Osteoblast (primary cell): Measurements from ENCODE around the gene RIPPLY3. TPM values are rescaled to one million over a fixed set of nuclear protein-coding genes. Genes with fewer than 3 reads are reported as not detected.

ENCODE experiments used
- DNase-seq: peaks from one replicate; pipeline ENCODE4 v3.0.0; 2011; ENCODE audit warnings: low spot score, mixed read lengths; ENCODE audit not compliant: insufficient read length; ENCODE audit errors: missing footprints
- H2AFZ ChIP-seq: 2 replicates; pipeline ENCODE4 v1.6.0; 2011; ENCODE audit warnings: mild to moderate bottlenecking, low read length
- H3K27ac ChIP-seq: 2 replicates; pipeline ENCODE4 v1.5.1; 2011; ENCODE audit warnings: mild to moderate bottlenecking, low read depth, low read length, moderate library complexity
- H3K27me3 ChIP-seq: 2 replicates; pipeline ENCODE4 v1.6.0; 2012; ENCODE audit warnings: mild to moderate bottlenecking, control low read depth, inconsistent platforms, low read length, moderate library complexity; ENCODE audit not compliant: insufficient read depth
- H3K36me3 ChIP-seq: 2 replicates; pipeline ENCODE4 v1.5.1; 2011; ENCODE audit warnings: mild to moderate bottlenecking, low read length, control low read depth, moderate library complexity; ENCODE audit not compliant: insufficient read depth
- H3K4me1 ChIP-seq: 2 replicates; pipeline ENCODE4 v1.5.1; 2011; ENCODE audit warnings: mild to moderate bottlenecking, low read length, control low read depth, moderate library complexity; ENCODE audit not compliant: insufficient read depth
- H3K4me2 ChIP-seq: 2 replicates; pipeline ENCODE4 v1.6.0; 2011; ENCODE audit warnings: mild to moderate bottlenecking, low read length; ENCODE audit not compliant: insufficient read depth
- H3K4me3 ChIP-seq: fragments of 200-600 bp; sonication (generic); 3 replicates; pipeline ENCODE4 v1.5.1; 2012; ENCODE audit warnings: mild to moderate bottlenecking, low read length, inconsistent platforms; ENCODE audit not compliant: insufficient read depth
- H3K79me2 ChIP-seq: 2 replicates; pipeline ENCODE4 v1.6.0; 2012; ENCODE audit warnings: mild to moderate bottlenecking, low read length, control low read depth, inconsistent platforms; ENCODE audit not compliant: insufficient read depth
- H3K9me3 ChIP-seq: 2 replicates; pipeline ENCODE4 v1.5.1; 2011; ENCODE audit warnings: low read depth, low read length, control low read depth
- H4K20me1 ChIP-seq: 2 replicates; pipeline ENCODE4 v1.6.0; 2012; ENCODE audit warnings: mild to moderate bottlenecking, low read length, control low read depth; ENCODE audit not compliant: insufficient read depth
- CTCF ChIP-seq: IDR thresholded peaks from 2 replicates; pipeline ENCODE4 v1.5.1; 2011; ENCODE audit warnings: mild to moderate bottlenecking, low read depth, low read length, moderate library complexity; ENCODE audit errors: extremely low read depth
- total RNA-seq: library from RNA; depleted of rRNA; stranded (reverse); fragments of >200 nt; gene quantifications from 2 replicates; pipeline ENCODE4 v1.2.3, GENCODE V29; 2012

The RIPPLY3 gene
- total RNA-seq, 1 donor: not detected

- no peak for TF ChIP-seq CTCF
- Histone ChIP-seq H2AFZ (no peak overlapping the region), H3K4me3 (no peak overlapping the region), H3K4me2 (no peak overlapping the region), H3K9me3 (no peaks in the 10 kb centered on the region), H3K27ac (no peak overlapping the region), H3K4me1 (peaks cover 28% of the 10 kb centered on the region), H3K36me3 (no peaks in the 10 kb centered on the region), H3K79me2 (no peaks in the 10 kb centered on the region), H4K20me1 (no peaks in the 10 kb centered on the region), H3K27me3 (peaks cover 3% of the 10 kb centered on the region)
- DNase-seq: peak; percentile 31
These were observed 51.8 kb downstream of the RIPPLY3 start for GRCh38 chr21:37058261-37058660.

- Histone ChIP-seq H3K36me3 (no peaks in the 10 kb centered on the region), H2AFZ (no peak overlapping the region), H3K27me3 (peaks cover 3% of the 10 kb centered on the region), H3K4me1 (peaks cover 28% of the 10 kb centered on the region), H3K79me2 (no peaks in the 10 kb centered on the region), H4K20me1 (no peaks in the 10 kb centered on the region), H3K4me2 (no peak overlapping the region), H3K27ac (no peak overlapping the region), H3K9me3 (no peaks in the 10 kb centered on the region), H3K4me3 (no peak overlapping the region)
- DNase-seq: no peak
- TF ChIP-seq CTCF: no peak
These were observed 52.7 kb downstream of the RIPPLY3 start for GRCh38 chr21:37059181-37059580.

GRCh38 chr21:37060296-37060695 is 53.8 kb downstream of the RIPPLY3 start:
- H3K36me3 ChIP-seq: no peaks in the 10 kb centered on the region
- no peak overlapping the region for H3K4me3 ChIP-seq
- peak overlapping the region; percentile 77 for H3K27ac ChIP-seq
- no peaks in the 10 kb centered on the region for H4K20me1 ChIP-seq
- no peaks in the 10 kb centered on the region for H3K79me2 ChIP-seq
- peak overlapping the region; percentile 29 for H3K4me2 ChIP-seq
- H3K9me3 ChIP-seq: no peaks in the 10 kb centered on the region
- H3K27me3 ChIP-seq: no peaks in the 10 kb centered on the region
- no peak overlapping the region for H2AFZ ChIP-seq
- peak; percentile 95 for DNase-seq
- peaks cover 28% of the 10 kb centered on the region for H3K4me1 ChIP-seq
- TF ChIP-seq CTCF: peak; percentile 10

GRCh38 chr21:37061926-37062592 is 55.6 kb downstream of the RIPPLY3 start:
- no peaks in the 10 kb centered on the region for H3K27me3 ChIP-seq
- H3K36me3 ChIP-seq: peaks cover 2% of the 10 kb centered on the region
- TF ChIP-seq CTCF: no peak
- H3K9me3 ChIP-seq: no peaks in the 10 kb centered on the region
- H3K4me1 ChIP-seq: peaks cover 28% of the 10 kb centered on the region
- H2AFZ ChIP-seq: no peak overlapping the region
- H3K79me2 ChIP-seq: no peaks in the 10 kb centered on the region
- peak overlapping the region; percentile 77 for H3K27ac ChIP-seq
- H4K20me1 ChIP-seq: no peaks in the 10 kb centered on the region
- H3K4me2 ChIP-seq: peak overlapping the region; percentile 49
- H3K4me3 ChIP-seq: no peak overlapping the region
- DNase-seq: peak; percentile 32
